ENCODE measurements around the gene USF2. TPM values are rescaled to one million over a fixed set of nuclear protein-coding genes. Genes with fewer than 3 reads are reported as not detected.

USF2 gene
- total and polyA plus RNA-seq, 2 of the 8 experiments (the other 6 are each of a cell fraction or from before 2014, with no cell fraction given) = 74.1 to 109 TPM

GRCh38 chr19:35314031-35314430 lies 45.3 kb downstream of the USF2 start:
- no peak overlapping the region for H3K4me3 ChIP-seq (ENCODE audit: extremely low read depth in 1 of 4, insufficient read depth in 2 of 4, low read depth in 3 of 4, low read length in 4 of 4)
- no peak overlapping the region for H2BK15ac ChIP-seq (ENCODE audit: low read length)
- H3K9me3 ChIP-seq (ENCODE audit: insufficient read depth in 2 of 2, low read depth in 1 of 2, low read length in 1 of 2) = no peaks in the 10 kb centered on the region
- H3K18ac ChIP-seq (ENCODE audit: extremely low read depth, low read length) = no peak overlapping the region
- TF ChIP-seq CBX5 (IDR thresholded peaks at IDR 0.05; ENCODE audit: low read depth, low read length) = no peak
- ChIA-PET POLR2A (ENCODE audit: partially characterized antibody) (no interaction called here), CTCF (ENCODE audit: partially characterized antibody) (interaction anchor here (1.6 to 4.1 kb wide), 2 partner anchors 14 to 20 kb away, joined by 4 to 20 read pairs; partner anchors contain the start of gene CD22)
- H2BK12ac ChIP-seq (ENCODE audit: low read depth, low read length) = no peak overlapping the region
- no peaks in the 10 kb centered on the region for H3K79me2 ChIP-seq (ENCODE audit: control insufficient read depth in 1 of 2, insufficient read depth in 2 of 2, low read length in 2 of 2)
- no peak overlapping the region for H2AFZ ChIP-seq (ENCODE audit: low read length)
- no peaks in the 10 kb centered on the region for H3K27me3 ChIP-seq (replicated peaks in 1 of 4; ENCODE audit: control insufficient read depth in 3 of 4, extremely low read depth in 1 of 4, insufficient read depth in 3 of 4, low read length in 3 of 4)
- 86% methylated on average over 8 of the region's 8 CpGs; no CpG with 5 or more reads in 1 of the 2 experiments for WGBS, 2 experiments (ENCODE audit: extremely low coverage in 1 of 2, insufficient coverage in 1 of 2, insufficient read length in 1 of 2, insufficient replicate concordance in 2 of 2, low coverage in 1 of 2, low lambda C conversion rate in 2 of 2, missing lambda C conversion rate in 1 of 2)
- H3K79me1 ChIP-seq (ENCODE audit: low read depth, low read length) = no peaks in the 10 kb centered on the region
- H4K8ac ChIP-seq (ENCODE audit: extremely low read depth, insufficient read depth, low read length) = no peak overlapping the region
- no peak overlapping the region for H3K4me2 ChIP-seq (ENCODE audit: insufficient read depth in 1 of 2, low read depth in 2 of 2, low read length in 2 of 2)
- no peak overlapping the region for H3K4ac ChIP-seq (replicated peaks; ENCODE audit: insufficient read length, low read depth, low read length)
- H3K56ac ChIP-seq (replicated peaks; ENCODE audit: insufficient read length, low read depth, low read length) = no peak overlapping the region
- no peak overlapping the region for H4K5ac ChIP-seq (ENCODE audit: insufficient read length, low read depth, low read length)
- H4K20me1 ChIP-seq (replicated peaks in 1 of 2; ENCODE audit: control insufficient read depth in 1 of 2, insufficient read depth in 2 of 2, low read length in 2 of 2) = no peaks in the 10 kb centered on the region
- H3K23ac ChIP-seq (ENCODE audit: insufficient read length) = no peak overlapping the region
- no peaks in the 10 kb centered on the region for H3K4me1 ChIP-seq (replicated peaks in 1 of 4; ENCODE audit: control insufficient read depth in 3 of 4, insufficient read depth in 4 of 4, low read length in 3 of 4)
- DNase-seq (ENCODE audit: low read depth in 1 of 2, low spot score in 2 of 2) (no peak), FAIRE-seq (no peak)
- H2BK5ac ChIP-seq (ENCODE audit: low read depth, low read length) = no peak overlapping the region
- no peak overlapping the region for H2AK5ac ChIP-seq (ENCODE audit: low read depth, low read length)
- no peaks in the 10 kb centered on the region for H3K23me2 ChIP-seq (ENCODE audit: low read depth, low read length)
- H3K9ac ChIP-seq (replicated peaks in 1 of 4; ENCODE audit: extremely low read depth in 1 of 4, low read depth in 3 of 4, low read length in 3 of 4) = no peak overlapping the region
- H4K91ac ChIP-seq (replicated peaks; ENCODE audit: insufficient read length, low read length) = no peak overlapping the region
- no peak overlapping the region for H3K27ac ChIP-seq (ENCODE audit: low read depth, low read length)
- no peak overlapping the region for H2BK120ac ChIP-seq (replicated peaks; ENCODE audit: low read depth, low read length)
- no peak overlapping the region for H3K14ac ChIP-seq (ENCODE audit: insufficient read length)
- H2BK20ac ChIP-seq (ENCODE audit: low read length) = no peak overlapping the region
- H3K36me3 ChIP-seq (ENCODE audit: control insufficient read depth in 2 of 4, insufficient read depth in 4 of 4, low read length in 3 of 4) = no peaks in the 10 kb centered on the region

All from H1 (cell line).